K562 (cell line): ENCODE data around the gene ZNF74. TPM values are rescaled to one million over a fixed set of nuclear protein-coding genes. Genes with fewer than 3 reads are reported as not detected.
A peak's percentile ranks its signal among the peaks of the same experiment; 100 is the strongest.

Experiments
- ATAC-seq: fragments of 200-7000 bp; cut with Tn5 transposase; 3 replicates; pipeline ENCODE4 v1.9.1; 2020; ENCODE audit warnings: moderate library complexity
- BruUV-seq: library from RNA; stranded (reverse); fragments of 400-500 nt; replicated peaks from 2 replicates; lab custom pipeline; 2021; lab: Mats Ljungman, UMichigan
- CTCF ChIA-PET: fragments of 300-600 bp; formaldehyde crosslinking; extraction: SDS; loops from one replicate; lab custom pipeline; 2021; ENCODE audit warnings: low intra/inter-chr PET ratio; lab: Yijun Ruan, JAX
- POLR2A ChIA-PET: fragments of 300-600, 350-650 bp; sonication (Branson Sonifier 250); formaldehyde crosslinking; extraction: SDS; loops from one replicate; lab custom pipeline; 2021; ENCODE audit warnings: antibody characterized with exemption, inconsistent platforms; lab: Yijun Ruan, JAX
- DNase-seq, 4 experiments: peaks; one replicate each; pipeline versions ENCODE4 v3.0.0 to v3.0.0-alpha.2; 2011 to 2018; ENCODE audit warnings: low spot score in 3 of 4, mixed read lengths in 3 of 4; ENCODE audit errors: extremely low read depth in 1 of 4
- FAIRE-seq: peaks from 2 replicates; lab custom pipeline; 2011; peaks lifted over from hg19 to GRCh38; lab: Jason Lieb, UNC
- H2AFZ ChIP-seq: 2 replicates; pipeline ENCODE4 v1.6.0; 2011; ENCODE audit warnings: low read depth, low read length, control low read depth, inconsistent platforms
- H3K27ac ChIP-seq: fragments of 200-600 bp; 3 replicates; pipeline ENCODE4 v1.8.0; 2011; ENCODE audit warnings: low read depth, mild to moderate bottlenecking, control low read depth, inconsistent platforms, low read length, moderate library complexity, mixed read lengths; ENCODE audit errors: extremely low read depth
- H3K27me3 ChIP-seq, 2 experiments: fragments of 300-600 bp in 1 of 2; 2 replicates in 1 of 2; 3 replicates in 1 of 2; pipeline versions ENCODE4 v1.6.0 to v1.8.0; 2011; ENCODE audit warnings: inconsistent platforms in 2 of 2, low read length in 2 of 2, mild to moderate bottlenecking in 1 of 2, mixed read lengths in 1 of 2, moderate library complexity in 1 of 2; ENCODE audit not compliant: control insufficient read depth in 2 of 2, insufficient read depth in 2 of 2
- H3K36me3 ChIP-seq: fragments of 300-600 bp; 3 replicates; pipeline ENCODE4 v1.8.0; 2011; ENCODE audit warnings: mild to moderate bottlenecking, low read length, inconsistent platforms; ENCODE audit not compliant: control insufficient read depth, insufficient read depth
- H3K4me1 ChIP-seq, 2 experiments: fragments of 200-600 bp in 1 of 2; replicated peaks in 1 of 2; 2 replicates in 1 of 2; 3 replicates in 1 of 2; pipeline versions ENCODE4 v1.5.1 to v1.8.0; 2011; ENCODE audit warnings: inconsistent platforms in 2 of 2, low read length in 2 of 2, mild to moderate bottlenecking in 1 of 2, mixed read lengths in 1 of 2, moderate library complexity in 1 of 2; ENCODE audit not compliant: control insufficient read depth in 2 of 2, insufficient read depth in 2 of 2
- H3K4me2 ChIP-seq: 2 replicates; pipeline ENCODE4 v1.6.1; 2011; ENCODE audit warnings: low read length, control low read depth, inconsistent platforms, mixed read lengths; ENCODE audit not compliant: insufficient read depth
- H3K4me3 ChIP-seq: fragments of 200-600 bp; sonication (generic), shearing (Covaris generic); 2 replicates; pipeline ENCODE4 v1.5.1; 2016; ENCODE audit warnings: control low read depth, inconsistent platforms
- H3K79me2 ChIP-seq: fragments of 200-600 bp; 3 replicates; pipeline ENCODE4 v1.8.0; 2011; ENCODE audit warnings: low read length, inconsistent platforms; ENCODE audit not compliant: control insufficient read depth, insufficient read depth
- H3K9ac ChIP-seq, 2 experiments: 2 replicates each; pipeline versions ENCODE4 v1.6.0 to v1.6.1; 2011; ENCODE audit warnings: low read depth in 2 of 2, low read length in 2 of 2, control low read depth in 1 of 2, inconsistent platforms in 1 of 2, mild to moderate bottlenecking in 1 of 2, mixed read lengths in 1 of 2; ENCODE audit not compliant: insufficient read depth in 1 of 2
- H3K9me1 ChIP-seq: one replicate; pipeline ENCODE4 v1.6.0; 2011; ENCODE audit warnings: inconsistent platforms, mild to moderate bottlenecking, low read length, moderate library complexity; ENCODE audit not compliant: control insufficient read depth, insufficient read depth
- H3K9me3 ChIP-seq: replicated peaks from 2 replicates; pipeline ENCODE4 v1.5.1; 2011; ENCODE audit warnings: low read depth, low read length, inconsistent platforms; ENCODE audit not compliant: control insufficient read depth, insufficient read depth
- H4K20me1 ChIP-seq: replicated peaks from 2 replicates; pipeline ENCODE4 v1.6.1; 2011; ENCODE audit warnings: low read length, inconsistent platforms, mixed read lengths; ENCODE audit not compliant: control insufficient read depth, insufficient read depth
- ASH1L ChIP-seq: fragments of 450-650 bp; IDR thresholded peaks from 2 replicates; pipeline ENCODE4 v1.6.1; 2018; ENCODE audit warnings: borderline replicate concordance, mild to moderate bottlenecking, low read depth; ENCODE audit not compliant: partially characterized antibody
- E2F3 ChIP-seq: fragments of 250-450 bp; sonication (Bioruptor Pico); IDR thresholded peaks from 2 replicates; pipeline ENCODE4 v1.4.0; 2020; ENCODE audit warnings: mild to moderate bottlenecking
- E2F5 ChIP-seq: sonication (generic); formaldehyde crosslinking; IDR thresholded peaks from 2 replicates; pipeline ENCODE4 v1.8.0; 2022; ENCODE audit warnings: mild to moderate bottlenecking, missing genetic modification reagents
- E2F6 ChIP-seq, 2 experiments: IDR thresholded peaks; 2 replicates each; pipeline ENCODE4 v1.6.1; 2011; ENCODE audit warnings: borderline replicate concordance in 1 of 2, control low read depth in 1 of 2, low read depth in 1 of 2, low read length in 1 of 2, mild to moderate bottlenecking in 1 of 2, mixed read lengths in 1 of 2, moderate library complexity in 1 of 2; ENCODE audit not compliant: insufficient read depth in 1 of 2, insufficient read length in 1 of 2, poor library complexity in 1 of 2, severe bottlenecking in 1 of 2; ENCODE audit errors: extremely low read depth in 1 of 2
- IRF2 ChIP-seq: sonication (generic); formaldehyde crosslinking; IDR thresholded peaks from 2 replicates; pipeline ENCODE4 v1.8.1; 2022; ENCODE audit warnings: mild to moderate bottlenecking, missing genetic modification reagents
- KDM5B ChIP-seq: fragments of 200-600 bp; sonication (generic); IDR thresholded peaks from 2 replicates; pipeline ENCODE4 v1.6.1; 2012; ENCODE audit warnings: low read depth, mild to moderate bottlenecking, moderate library complexity, low read length, control low read depth, inconsistent platforms; ENCODE audit not compliant: insufficient replicate concordance
- SIX5 ChIP-seq, 2 experiments: IDR thresholded peaks; 2 replicates each; pipeline ENCODE4 v1.6.1; 2011; ENCODE audit warnings: low read length in 2 of 2, borderline replicate concordance in 1 of 2, low read depth in 1 of 2, mild to moderate bottlenecking in 1 of 2, moderate library complexity in 1 of 2; ENCODE audit not compliant: insufficient read depth in 1 of 2
- SREBF1 ChIP-seq: fragments of 150-350 bp; IDR thresholded peaks from 2 replicates; pipeline ENCODE4 v1.6.1; 2014; ENCODE audit warnings: antibody characterized with exemption, low read depth, low read length, borderline replicate concordance
- STAT6 ChIP-seq: sonication (generic); formaldehyde crosslinking; IDR thresholded peaks from 2 replicates; pipeline ENCODE4 v1.8.1; 2023; ENCODE audit warnings: mild to moderate bottlenecking, missing genetic modification reagents
- ZBTB7A ChIP-seq: IDR thresholded peaks from 2 replicates; pipeline ENCODE4 v1.6.1; 2011; ENCODE audit warnings: low read depth, mild to moderate bottlenecking, low read length, moderate library complexity, borderline replicate concordance; ENCODE audit not compliant: control insufficient read depth
- ZC3H11A ChIP-seq: IDR thresholded peaks from 2 replicates; pipeline ENCODE4 v1.6.1; 2012; ENCODE audit warnings: low read depth, low read length, improper control_type of control experiment
- ZNF124 ChIP-seq: sonication (generic); formaldehyde crosslinking; IDR thresholded peaks from 2 replicates; pipeline ENCODE4 v1.8.1; 2022; ENCODE audit warnings: missing genetic modification reagents
- ZNF740 ChIP-seq, 3 experiments: fragments of 200-800 bp in 1 of 3; sonication (Bioruptor generic) in 1 of 3; sonication (generic) in 1 of 3; formaldehyde crosslinking in 1 of 3; IDR thresholded peaks; 2 replicates each; pipeline versions ENCODE4 v1.6.1 to v1.8.0; 2016 to 2022; ENCODE audit warnings: mild to moderate bottlenecking in 2 of 3, missing compliant biosample characterization in 2 of 3, missing genetic modification characterization in 2 of 3, missing genetic modification reagents in 1 of 3
- WGBS: fragments of 100-300 bp; shearing (Covaris generic); methylation state at CpG from one replicate; pipeline ENCODE4 v1.1.6; 2016; ENCODE audit warnings: low coverage, mixed read lengths; ENCODE audit not compliant: insufficient coverage; ENCODE audit errors: missing lambda C conversion rate; 5-methylcytosine and 5-hydroxymethylcytosine counted together
- in situ Hi-C: fragments of 300-500 bp; cut with MboI; formaldehyde crosslinking; loops from 4 replicates; pipeline ENCODE4 v1.15.0; 2018; ENCODE audit warnings: inconsistent platforms, mixed read lengths
- intact Hi-C: fragments of 100-400 bp; cut with micrococcal nuclease; formaldehyde crosslinking; loops from 2 replicates; pipeline ENCODE4 v1.14.2; 2022
- polyA plus RNA-seq, 8 experiments: library from polyadenylated mRNA; depleted of rRNA in 4 of 8; stranded (reverse) in 5 of 8; unstranded in 3 of 8; fragments of >200 nt; fragmentation: Nextera tagmentation in 2 of 8; fragmentation: Illumina TruSeq in 1 of 8; extraction: Ambion mirVana in 2 of 8; extraction: Trizol in 1 of 8; gene quantifications; 2 replicates each; pipeline versions ENCODE4 v1.2.1 to v1.2.3, GENCODE V29; 2011 to 2014; ENCODE audit warnings: inconsistent platforms in 1 of 8, missing spikeins in 1 of 8
- total RNA-seq, 7 experiments: library from RNA; depleted of rRNA in 6 of 7; stranded (reverse); fragments of >200 nt in 6 of 7; fragmentation: Illumina TruSeq in 2 of 7; extraction: Trizol in 2 of 7; gene quantifications; 2 replicates each; pipeline versions ENCODE4 v1.2.1 to v1.2.3, GENCODE V29; 2011 to 2021; ENCODE audit warnings: low replicate concordance in 1 of 7

The ZNF74 gene
- total and polyA plus RNA-seq, 9 of the 15 experiments (the other 6 are each of a cell fraction or from before 2014, with no cell fraction given), result 2.4 to 53.5 (median 31.5) TPM

GRCh38 chr22:20432244-20432686, 38.3 kb downstream of the ZNF74 start:
- no peak for FAIRE-seq
- 32% methylated on average over 3 of the region's 3 CpGs for WGBS
- CTCF ChIA-PET, result no interaction called here
- 0 out of 2 replicates have a peak, but pooled peaks have one; percentile 66 for TF ChIP-seq ZNF124 (CRISPR knock-in tag)
- peak; percentile 41 for TF ChIP-seq KDM5B
- TF ChIP-seq SIX5 (IDR thresholded peaks at IDR 0.05; ENCODE audit: borderline replicate concordance in 1 of 2, insufficient read depth in 1 of 2, low read depth in 1 of 2, low read length in 2 of 2), result 0 out of 4 replicates have a peak, but pooled peaks of 1 of the 2 experiments have one; percentile 11
- TF ChIP-seq E2F3 (CRISPR knock-in tag), result 0 out of 2 replicates have a peak, but pooled peaks have one; percentile 7
- peak in 1 of 2 experiments; percentile 43 for TF ChIP-seq E2F6 (IDR thresholded peaks at IDR 0.05; ENCODE audit: borderline replicate concordance in 1 of 2, extremely low read depth in 1 of 2, insufficient read depth in 1 of 2, insufficient read length in 1 of 2, low read depth in 1 of 2, low read length in 1 of 2, poor library complexity in 1 of 2, severe bottlenecking in 1 of 2)
- no peak for TF ChIP-seq ASH1L
- 0 out of 2 replicates have a peak, but pooled peaks have one; percentile 67 for TF ChIP-seq ZNF740 (CRISPR knock-in tag; IDR thresholded peaks at IDR 0.05)
- no peak for TF ChIP-seq ZNF740 (tag; IDR thresholded peaks at IDR 0.05)
- TF ChIP-seq SREBF1, result 0 out of 2 replicates have a peak, but pooled peaks have one; percentile 13
- no peak for TF ChIP-seq E2F5 (CRISPR knock-in tag)
- TF ChIP-seq IRF2 (CRISPR knock-in tag), result 0 out of 2 replicates have a peak, but pooled peaks have one; percentile 12
- 0 out of 2 replicates have a peak, but pooled peaks have one; percentile 20 for TF ChIP-seq ZBTB7A
- TF ChIP-seq ZC3H11A, result no peak
- TF ChIP-seq STAT6 (CRISPR knock-in tag), result 0 out of 2 replicates have a peak, but pooled peaks have one; percentile 80

More at GRCh38 chr22:20432244-20432686, 38.3 kb downstream of the ZNF74 start:
- no peak overlapping the region for H2AFZ ChIP-seq
- POLR2A ChIA-PET, result interaction anchor here (0.5 to 6.6 kb wide), 10 partner anchors 10 to 421 kb away, joined by 3 to 46 read pairs (median 4); no protein-coding TSS in a partner anchor
- BruUV-seq, result no TSS peak
- H3K27ac ChIP-seq, result no peak overlapping the region
- intact Hi-C loops, result no loop called here
- H3K36me3 ChIP-seq, result no peaks in the 10 kb centered on the region
- H3K79me2 ChIP-seq, result no peaks in the 10 kb centered on the region
- ATAC-seq (no peak), DNase-seq (no peak)
- peaks cover 12% of the 10 kb centered on the region for H3K9me1 ChIP-seq
- H3K27me3 ChIP-seq, result peaks cover 49 to 88% of the 10 kb centered on the region in 2 experiments
- H3K9me3 ChIP-seq, result no peaks in the 10 kb centered on the region
- peak overlapping the region in 1 of 2 experiments; percentile 6; a peak in 1 of 4 replicates for H3K9ac ChIP-seq
- H4K20me1 ChIP-seq, result peaks cover 55% of the 10 kb centered on the region
- H3K4me2 ChIP-seq, result no peak overlapping the region
- H3K4me3 ChIP-seq, result no peak overlapping the region
- in situ Hi-C loops, result no loop called here
- peaks cover 12 to 53% of the 10 kb centered on the region in 2 experiments for H3K4me1 ChIP-seq
